Sigmoid colon (tissue), 7 donors: ENCODE measurements around the gene MPPED1. TPM values are rescaled to one million over a fixed set of nuclear protein-coding genes. Genes with fewer than 3 reads are reported as not detected.

Source experiments
- DNase-seq: peaks from one replicate; pipeline ENCODE4 v3.0.0-alpha.2; 2019
- H3K27ac ChIP-seq, 4 donors: fragments of 200-600 bp; sonication (generic); one replicate each; pipeline ENCODE4 v1.5.1; 2016 to 2019; ENCODE audit warnings: mild to moderate bottlenecking in 1 of 4
- H3K27me3 ChIP-seq, 3 donors: fragments of 200-600 bp; sonication (generic); one replicate each; pipeline ENCODE4 v1.5.1; 2019; ENCODE audit warnings: mild to moderate bottlenecking in 1 of 3
- H3K36me3 ChIP-seq, 4 donors: fragments of 200-600 bp; sonication (generic); one replicate each; pipeline ENCODE4 v1.5.1; 2016 to 2019
- H3K4me1 ChIP-seq, 4 donors: fragments of 200-600 bp; sonication (generic); one replicate each; pipeline ENCODE4 v1.5.1; 2017 to 2019
- H3K4me3 ChIP-seq, 4 donors: fragments of 200-600 bp; sonication (generic); one replicate each; pipeline ENCODE4 v1.5.1; 2017 to 2019; ENCODE audit warnings: mild to moderate bottlenecking in 2 of 4, moderate library complexity in 1 of 4
- H3K9me3 ChIP-seq, 4 donors: fragments of 200-600 bp in 3 of 4; sonication (generic) in 3 of 4; one replicate each; pipeline versions ENCODE4 v1.5.1 to v1.6.1; 2013 to 2019
- EP300 ChIP-seq, 4 donors: sonication (generic); formaldehyde crosslinking; IDR thresholded peaks; one replicate each; pipeline ENCODE4 v1.6.1; 2017; ENCODE audit warnings: antibody characterized with exemption in 4 of 4
- POLR2A ChIP-seq, 2 donors: fragments of 450-650 bp; IDR thresholded peaks; one replicate each; pipeline ENCODE4 v1.6.1; 2016; ENCODE audit warnings: antibody characterized with exemption in 2 of 2, mild to moderate bottlenecking in 2 of 2, moderate library complexity in 2 of 2
- POLR2AphosphoS5 ChIP-seq, 4 donors: sonication (generic); formaldehyde crosslinking; IDR thresholded peaks; one replicate each; pipeline ENCODE4 v1.6.1; 2017; ENCODE audit warnings: antibody characterized with exemption in 4 of 4
- WGBS, 2 donors: extraction: QIAGEN DNeasy Blood & Tissue Kit; methylation state at CpG; one replicate each; pipeline ENCODE4 v1.1.7; 2013; 5-methylcytosine and 5-hydroxymethylcytosine counted together
- intact Hi-C: fragments of 100-400 bp; cut with DNase I; formaldehyde crosslinking; loops from one replicate; pipeline ENCODE4 v1.15.1; 2023
- polyA plus RNA-seq, 3 donors: library from polyadenylated mRNA; stranded (reverse); fragments of 200-250 nt; gene quantifications; one replicate each; pipeline ENCODE4 v1.2.3, GENCODE V29; 2013
- total RNA-seq, 4 donors: library from RNA; depleted of rRNA; stranded (reverse); fragments of >200 nt; gene quantifications; one replicate each; pipeline ENCODE4 v1.1.0, GENCODE V29; 2016
- TF ChIP-seq, protein P1 (sequence below), 4 experiments: fragments of 450-650 bp in 3 of 4; fragments of 200-600 bp in 1 of 4; IDR thresholded peaks; one replicate each; pipeline ENCODE4 v1.5.1; 2016 to 2019; ENCODE audit warnings: antibody characterized with exemption in 4 of 4, mild to moderate bottlenecking in 3 of 4, moderate library complexity in 2 of 4
- donor health status: healthy with polysubstance abuse.
- donor health status: Bipolar disorder and iron deficiency.
- donor health status: healthy.

Gene MPPED1
- total and polyA plus RNA-seq, 7 donors, result not detected

DNA sequence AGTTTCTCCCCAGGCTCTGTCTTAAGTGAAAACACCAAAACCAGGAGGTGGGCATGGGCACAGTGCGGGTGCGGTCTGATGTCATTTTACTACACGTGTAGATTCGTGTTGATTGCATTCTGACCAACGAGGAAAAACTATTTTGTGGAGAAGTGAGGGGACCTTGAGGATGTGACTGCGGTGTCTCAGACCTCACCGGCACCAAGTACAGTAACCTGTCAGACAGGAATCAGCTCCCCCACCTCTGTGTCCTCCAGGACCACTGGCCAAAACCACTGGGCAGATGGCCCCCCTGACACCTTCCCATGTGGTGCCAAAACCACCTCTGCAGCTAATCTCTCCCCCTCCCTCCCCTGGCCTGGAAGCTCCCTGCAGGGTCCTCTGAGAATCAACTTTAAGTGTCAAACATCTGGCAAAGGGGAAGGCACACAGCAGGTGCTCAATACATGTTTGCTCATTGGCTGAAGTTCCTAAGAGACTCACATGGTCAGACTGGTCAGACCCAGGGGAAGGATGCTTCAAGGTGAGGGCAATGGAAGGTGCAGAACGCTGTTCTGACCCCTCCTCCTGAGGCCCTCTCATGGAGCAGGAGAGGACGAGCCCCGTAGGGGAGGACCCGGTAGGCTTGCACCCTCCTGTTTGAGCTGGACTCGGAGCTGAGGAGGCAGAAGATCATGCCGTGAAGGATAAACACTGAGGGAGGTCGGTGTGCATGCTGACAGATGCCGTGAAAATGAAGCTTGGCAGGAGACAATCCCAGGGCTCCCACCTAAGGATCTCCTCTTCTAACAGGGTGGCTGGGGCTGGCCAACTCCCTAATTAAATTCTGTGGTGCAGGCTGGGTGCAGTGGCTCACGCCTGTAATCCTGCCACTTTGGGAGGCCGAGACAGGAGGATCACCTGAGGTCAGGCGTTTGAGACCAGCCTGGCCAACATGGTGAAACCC is 129.9 kb downstream of the MPPED1 start:
- Histone ChIP-seq H3K27me3 (no peaks in the 10 kb centered on the region), H3K4me3 (no peak overlapping the region), H3K4me1 (no peaks in the 10 kb centered on the region), H3K9me3 (no peaks in the 10 kb centered on the region), H3K27ac (no peak overlapping the region), H3K36me3 (no peaks in the 10 kb centered on the region)
- intact Hi-C loops, result no loop called here
- 78 to 84% methylated on average over 18 of the region's 18 CpGs for WGBS, 2 donors
- DNase-seq, result peak; percentile 40
- no peak for TF ChIP-seq POLR2AphosphoS5 (IDR thresholded peaks at IDR 0.05)
- no peak for TF ChIP-seq POLR2A (IDR thresholded peaks at IDR 0.05)
- TF ChIP-seq EP300 (IDR thresholded peaks at IDR 0.05), result no peak
- TF ChIP-seq, protein P1, sequence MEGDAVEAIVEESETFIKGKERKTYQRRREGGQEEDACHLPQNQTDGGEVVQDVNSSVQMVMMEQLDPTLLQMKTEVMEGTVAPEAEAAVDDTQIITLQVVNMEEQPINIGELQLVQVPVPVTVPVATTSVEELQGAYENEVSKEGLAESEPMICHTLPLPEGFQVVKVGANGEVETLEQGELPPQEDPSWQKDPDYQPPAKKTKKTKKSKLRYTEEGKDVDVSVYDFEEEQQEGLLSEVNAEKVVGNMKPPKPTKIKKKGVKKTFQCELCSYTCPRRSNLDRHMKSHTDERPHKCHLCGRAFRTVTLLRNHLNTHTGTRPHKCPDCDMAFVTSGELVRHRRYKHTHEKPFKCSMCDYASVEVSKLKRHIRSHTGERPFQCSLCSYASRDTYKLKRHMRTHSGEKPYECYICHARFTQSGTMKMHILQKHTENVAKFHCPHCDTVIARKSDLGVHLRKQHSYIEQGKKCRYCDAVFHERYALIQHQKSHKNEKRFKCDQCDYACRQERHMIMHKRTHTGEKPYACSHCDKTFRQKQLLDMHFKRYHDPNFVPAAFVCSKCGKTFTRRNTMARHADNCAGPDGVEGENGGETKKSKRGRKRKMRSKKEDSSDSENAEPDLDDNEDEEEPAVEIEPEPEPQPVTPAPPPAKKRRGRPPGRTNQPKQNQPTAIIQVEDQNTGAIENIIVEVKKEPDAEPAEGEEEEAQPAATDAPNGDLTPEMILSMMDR (IDR thresholded peaks at IDR 0.05), result no peak

DNA sequence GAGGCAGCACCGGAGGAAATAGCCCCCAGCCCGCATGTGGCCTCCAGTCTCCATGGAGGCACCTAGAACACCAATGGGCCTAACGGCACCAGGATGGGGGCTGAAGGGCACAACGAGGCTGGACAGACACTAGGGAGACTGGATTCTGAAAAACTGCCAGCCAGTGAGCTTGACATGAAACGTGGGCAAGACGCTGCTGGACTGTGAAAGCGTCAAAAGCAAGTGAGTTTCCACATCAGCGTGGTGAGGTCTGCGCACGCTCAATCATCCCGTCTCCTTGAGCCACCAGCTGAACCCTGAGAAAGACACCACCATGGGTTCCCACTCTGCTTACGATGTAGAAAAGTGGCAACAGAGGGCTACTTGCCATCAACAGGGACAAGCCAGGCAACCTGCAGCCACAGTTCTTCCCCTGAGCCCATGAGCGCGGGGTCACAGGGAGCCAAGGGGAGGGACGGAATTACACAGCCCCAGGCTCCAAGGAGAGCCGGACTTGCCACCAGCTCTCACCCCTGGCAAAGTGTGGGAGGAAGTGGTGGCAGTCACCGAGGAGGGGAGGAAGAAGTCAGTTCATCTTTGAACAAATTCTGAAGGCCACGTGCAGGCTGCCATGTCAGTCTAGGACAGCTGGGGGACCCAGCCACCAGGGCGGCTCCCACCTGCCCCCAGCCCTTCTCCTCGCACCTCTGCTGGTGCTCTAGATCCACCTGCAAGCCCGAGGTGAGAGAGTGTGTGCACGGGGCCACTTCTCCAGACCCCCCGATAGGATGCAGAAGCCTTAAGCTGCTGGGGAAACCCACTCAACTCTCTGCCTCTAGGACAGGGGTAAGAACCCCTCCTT is 131.1 kb downstream of the MPPED1 start:
- H3K27me3 ChIP-seq, result no peaks in the 10 kb centered on the region
- H3K9me3 ChIP-seq, result no peaks in the 10 kb centered on the region
- peak; percentile 28 for DNase-seq
- TF ChIP-seq POLR2A (IDR thresholded peaks at IDR 0.05) (no peak), POLR2AphosphoS5 (IDR thresholded peaks at IDR 0.05) (no peak), EP300 (IDR thresholded peaks at IDR 0.05) (no peak)
- TF ChIP-seq, protein P1 (IDR thresholded peaks at IDR 0.05), result no peak
- no peaks in the 10 kb centered on the region for H3K4me1 ChIP-seq
- intact Hi-C loops, result no loop called here
- no peak overlapping the region for H3K4me3 ChIP-seq
- no peak overlapping the region for H3K27ac ChIP-seq
- no peaks in the 10 kb centered on the region for H3K36me3 ChIP-seq
- WGBS, 2 donors, result 89 to 90% methylated on average over 23 of the region's 23 CpGs

DNA sequence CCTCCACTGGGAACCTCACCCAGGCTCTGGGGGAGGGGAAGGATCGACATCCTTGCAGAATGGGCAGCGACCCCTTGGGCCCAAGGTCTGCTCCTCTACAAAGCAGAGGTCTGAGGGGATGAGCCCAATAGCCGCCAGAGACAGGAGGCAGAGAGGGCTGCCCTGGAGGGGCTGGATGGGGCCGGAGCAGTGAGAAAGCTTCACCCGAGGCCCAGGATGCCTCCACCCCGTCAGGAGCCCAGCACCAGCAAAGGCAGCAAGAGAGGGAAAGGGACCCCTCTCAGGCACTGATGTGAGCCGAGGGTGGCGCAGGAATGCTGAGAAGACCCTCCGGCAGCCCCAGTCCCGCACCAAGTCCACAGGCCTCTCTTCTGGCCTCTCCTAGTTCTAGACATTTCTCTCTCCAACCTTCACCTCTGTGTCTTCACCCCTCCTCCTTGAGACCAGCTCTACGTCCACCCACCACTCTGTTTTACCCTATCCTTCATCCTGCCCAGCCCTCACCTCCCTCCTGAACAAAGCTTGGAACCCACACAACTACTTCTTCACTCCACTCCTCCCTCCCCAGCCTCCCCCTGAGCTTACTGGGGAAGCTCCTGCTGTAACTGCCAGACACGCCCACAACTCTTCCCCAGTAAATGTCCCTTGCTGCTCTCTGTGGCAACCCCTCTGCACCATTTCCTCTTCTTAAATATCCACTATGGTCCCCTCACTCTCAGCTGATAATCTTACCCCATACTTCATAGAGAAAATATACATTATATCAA is 131.9 kb downstream of the MPPED1 start:
- H3K36me3 ChIP-seq, result no peaks in the 10 kb centered on the region
- peak; percentile 26 for DNase-seq
- H3K9me3 ChIP-seq, result no peaks in the 10 kb centered on the region
- WGBS, 2 donors, result 82 to 85% methylated on average over 12 of the region's 12 CpGs
- H3K4me1 ChIP-seq, result no peaks in the 10 kb centered on the region
- TF ChIP-seq, protein P1 (IDR thresholded peaks at IDR 0.05), result no peak
- TF ChIP-seq POLR2AphosphoS5 (IDR thresholded peaks at IDR 0.05) (no peak), EP300 (IDR thresholded peaks at IDR 0.05) (no peak), POLR2A (IDR thresholded peaks at IDR 0.05) (no peak)
- no peaks in the 10 kb centered on the region for H3K27me3 ChIP-seq
- intact Hi-C loops, result no loop called here
- H3K4me3 ChIP-seq, result no peak overlapping the region
- no peak overlapping the region for H3K27ac ChIP-seq

- 71 to 84% methylated on average over 4 of the region's 4 CpGs for WGBS, 2 donors
- Histone ChIP-seq H3K4me1 (no peaks in the 10 kb centered on the region), H3K27me3 (no peaks in the 10 kb centered on the region), H3K36me3 (no peaks in the 10 kb centered on the region), H3K9me3 (no peaks in the 10 kb centered on the region), H3K4me3 (no peak overlapping the region), H3K27ac (no peak overlapping the region)
- intact Hi-C loops, result no loop called here
- no peak for DNase-seq
- TF ChIP-seq POLR2AphosphoS5 (IDR thresholded peaks at IDR 0.05), result no peak
- TF ChIP-seq EP300 (IDR thresholded peaks at IDR 0.05), result no peak
- TF ChIP-seq, protein P1 (IDR thresholded peaks at IDR 0.05), result no peak
- no peak for TF ChIP-seq POLR2A (IDR thresholded peaks at IDR 0.05)
Observed at GRCh38 chr22:43544289-43544673, 132.5 kb downstream of the MPPED1 start.
